SK-N-DZ (cell line): ENCODE results near the gene MTSS2.
"Not testable (repeated sequence)": the region's sequence is repeated elsewhere in the genome, so short reads cannot be mapped to it uniquely, and the experiment has no call there.

Experiments
- DNase-seq: peaks from one replicate; pipeline ENCODE4 v3.0.0-alpha.2; 2015; ENCODE audit warnings: low spot score

Gene MTSS2

DNA sequence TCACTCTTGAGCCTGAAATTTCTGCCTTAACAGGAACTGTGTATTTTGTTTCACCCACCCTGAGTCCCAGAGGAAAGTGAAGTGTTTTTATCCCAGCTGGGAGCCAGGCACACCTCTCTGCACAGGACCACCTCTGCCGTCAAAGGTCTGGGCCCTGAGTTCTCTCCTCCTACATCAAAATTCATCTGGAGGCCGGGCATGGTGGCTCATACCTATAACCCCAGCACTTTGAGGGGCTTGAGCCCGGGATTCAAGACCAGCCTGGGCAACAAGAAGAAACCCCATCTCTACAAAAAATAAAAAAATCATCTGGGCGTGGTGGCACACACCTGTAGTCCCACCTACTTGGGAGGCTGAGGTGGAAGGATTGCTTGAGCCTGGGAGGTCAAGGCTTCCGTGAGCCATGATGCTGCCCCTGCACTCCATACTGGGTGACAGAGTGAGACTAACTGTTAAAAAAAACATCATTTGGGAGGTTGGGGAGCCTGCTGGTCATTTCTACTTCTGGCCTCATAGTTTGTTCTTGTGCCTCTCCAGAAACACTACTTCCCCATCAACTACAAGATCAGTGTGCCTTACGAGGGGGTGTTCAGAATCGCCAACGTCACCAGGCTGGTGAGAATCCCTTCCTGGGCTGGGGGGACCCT, 29.7 kb downstream of the MTSS2 start:
- no peak for DNase-seq

DNA sequence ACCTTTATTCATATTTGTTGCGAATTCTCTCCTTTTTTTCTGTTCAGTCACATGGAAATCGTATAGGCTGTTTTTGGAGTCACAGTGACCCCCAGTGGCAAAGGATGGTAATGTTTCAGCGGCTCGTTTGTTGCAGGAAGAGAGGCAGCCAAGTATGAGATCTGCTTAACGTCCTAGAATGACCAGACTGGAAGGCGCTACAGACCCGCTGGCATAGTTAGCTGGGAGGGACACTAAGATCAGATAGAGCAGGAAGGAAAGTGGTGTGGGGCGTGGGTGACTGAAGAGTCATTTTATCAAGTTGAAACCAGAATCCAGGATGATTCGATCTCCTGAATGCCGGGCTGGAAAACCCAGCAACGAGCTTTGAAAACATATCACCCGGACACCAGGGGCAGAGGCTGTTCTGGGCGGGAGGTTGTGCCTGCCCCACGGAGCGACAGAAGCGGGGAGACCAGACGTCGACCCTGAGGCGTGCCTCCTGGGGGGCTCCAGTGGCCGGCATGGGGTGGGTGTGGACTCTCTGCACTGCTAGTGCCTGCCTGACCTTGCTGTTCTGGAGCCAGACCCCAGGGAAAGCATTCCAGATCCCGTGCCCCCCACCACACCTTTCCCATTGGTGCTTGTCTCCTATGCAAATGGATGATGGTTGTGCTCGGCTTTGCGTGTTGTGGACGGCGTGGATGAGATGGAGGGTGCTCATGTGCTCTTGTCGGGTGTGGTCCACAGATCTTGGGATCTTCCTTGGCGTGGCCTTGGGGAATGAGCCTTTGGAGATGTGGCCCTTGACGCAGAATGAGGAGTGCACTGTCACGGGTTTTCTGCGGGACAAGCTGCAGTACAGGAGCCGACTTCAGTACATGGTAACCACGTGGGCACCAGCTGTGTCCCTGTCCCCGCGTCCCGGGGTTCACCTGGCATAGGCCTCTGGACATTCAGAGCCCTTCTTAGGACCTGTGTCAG, 31.8 kb downstream of the MTSS2 start:
- peak; percentile 87 for DNase-seq

DNA sequence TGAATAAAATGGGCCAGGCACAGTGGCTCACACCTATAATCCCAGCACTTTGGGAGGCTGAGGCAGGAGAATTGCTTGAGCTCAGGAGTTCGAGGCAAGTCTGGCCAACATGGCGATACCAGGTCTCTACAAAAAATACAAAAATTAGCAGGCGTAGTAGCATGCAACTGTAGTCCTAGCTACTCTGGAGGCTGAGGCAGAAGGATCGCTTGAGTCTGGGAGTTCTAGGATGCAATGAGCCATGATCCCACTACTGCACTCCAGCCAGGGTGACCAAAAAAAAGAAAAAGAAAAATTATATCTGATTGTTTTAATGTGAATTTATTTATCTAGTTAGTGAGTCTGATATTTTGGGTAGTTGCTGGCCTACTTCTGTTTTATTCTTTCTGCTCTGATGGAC, 32.4 kb downstream of the MTSS2 start:
- DNase-seq = no peak

DNA sequence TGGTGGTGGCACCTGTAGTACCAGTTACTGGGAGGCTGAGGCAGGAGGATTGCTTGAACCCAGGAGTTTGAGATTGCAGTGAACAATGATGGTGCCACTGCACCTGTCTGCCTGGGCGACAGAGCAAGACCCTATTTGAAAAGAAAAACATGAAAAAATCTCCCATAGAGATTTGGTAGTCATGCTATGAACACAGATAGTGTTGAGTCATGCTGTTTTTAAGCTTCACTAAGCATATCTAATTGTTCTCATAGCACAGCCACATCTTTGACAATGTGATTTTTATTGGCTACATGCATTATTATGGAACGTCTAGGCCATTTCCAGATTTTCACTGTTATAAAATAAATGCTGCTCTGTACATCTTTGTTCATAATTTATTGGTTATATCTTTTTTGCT, 33.5 kb downstream of the MTSS2 start:
- DNase-seq = no peak

DNA sequence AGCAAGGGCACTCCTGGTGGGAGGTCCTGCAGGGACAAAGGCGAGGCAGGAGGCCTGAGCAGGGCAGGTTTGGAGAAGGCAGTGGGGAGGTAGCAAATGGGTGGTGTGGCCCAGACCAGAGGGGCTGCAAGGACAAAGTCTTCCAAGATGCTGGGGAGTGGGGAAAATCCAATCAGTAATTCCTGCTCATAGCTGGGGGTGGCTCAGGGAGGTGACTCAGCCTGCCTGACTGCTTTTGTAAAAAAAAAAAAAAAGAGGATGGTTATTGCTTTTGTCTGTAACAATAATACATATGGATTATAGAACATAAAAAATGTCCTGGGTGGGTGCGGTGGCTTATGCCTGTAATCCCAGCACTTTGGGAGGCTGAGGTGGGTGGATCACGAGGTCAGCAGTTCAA, 34.3 kb downstream of the MTSS2 start:
- DNase-seq = no peak

DNA sequence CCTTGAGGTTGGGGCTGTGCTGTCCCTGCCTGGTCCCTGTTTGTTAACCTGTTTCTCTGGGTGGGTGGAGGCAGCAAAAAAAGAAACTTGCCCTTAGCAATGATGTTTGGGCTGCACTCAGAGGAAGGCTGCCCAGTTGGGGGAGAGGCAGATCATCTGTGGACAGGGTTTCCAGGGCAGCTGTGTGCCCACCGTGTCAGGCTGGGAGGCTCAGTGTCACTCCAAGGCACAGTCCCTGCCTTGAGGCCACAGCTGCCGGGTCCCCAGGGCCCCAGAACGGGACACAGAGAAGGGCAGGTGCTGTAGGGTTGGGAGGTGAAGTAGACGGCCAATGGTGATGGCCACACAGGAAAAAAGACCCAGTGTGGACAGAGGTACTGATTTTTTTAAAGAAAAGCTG, 35.6 kb downstream of the MTSS2 start:
- no peak for DNase-seq

DNA sequence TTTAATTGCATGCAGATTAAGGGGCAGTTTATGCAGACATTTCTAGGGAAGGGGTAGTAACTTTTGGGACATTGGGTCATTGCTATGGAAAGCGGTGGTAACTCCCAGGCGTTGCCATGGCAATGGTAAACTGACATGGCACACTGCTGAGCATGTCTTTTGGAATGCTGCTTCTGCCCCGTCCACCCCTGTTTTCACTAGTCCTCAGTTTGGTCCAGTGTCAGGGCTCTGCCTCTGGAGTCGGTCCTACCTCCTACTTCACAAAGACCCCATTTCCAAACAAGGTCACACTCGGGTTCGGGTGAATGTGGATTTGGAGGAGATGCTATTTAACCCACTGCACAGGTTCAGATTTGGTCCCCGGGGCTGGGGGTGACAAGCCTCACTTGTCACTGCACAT, 36.6 kb downstream of the MTSS2 start:
- no peak for DNase-seq

DNA sequence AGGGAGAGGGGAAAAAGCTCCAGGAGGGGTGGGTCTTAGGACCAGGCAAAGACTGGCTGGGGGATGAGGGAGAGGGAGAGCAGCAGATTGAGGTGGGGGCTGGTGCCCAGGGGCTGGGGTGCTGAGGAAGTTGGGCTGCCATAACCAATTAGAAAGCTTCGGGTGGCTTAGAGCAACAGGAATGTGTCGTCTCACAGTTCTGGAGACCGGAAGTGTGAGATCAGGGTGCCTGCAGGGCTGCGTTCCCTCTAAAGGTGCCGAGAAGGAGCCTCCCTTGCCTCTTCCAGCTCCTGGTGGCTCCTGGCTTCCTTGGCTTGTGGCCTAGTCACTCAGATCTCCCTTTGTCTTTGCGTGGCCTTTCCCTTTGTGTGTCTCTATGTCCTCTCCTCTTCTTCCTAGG, 37.2 kb downstream of the MTSS2 start:
- no peak for DNase-seq

DNA sequence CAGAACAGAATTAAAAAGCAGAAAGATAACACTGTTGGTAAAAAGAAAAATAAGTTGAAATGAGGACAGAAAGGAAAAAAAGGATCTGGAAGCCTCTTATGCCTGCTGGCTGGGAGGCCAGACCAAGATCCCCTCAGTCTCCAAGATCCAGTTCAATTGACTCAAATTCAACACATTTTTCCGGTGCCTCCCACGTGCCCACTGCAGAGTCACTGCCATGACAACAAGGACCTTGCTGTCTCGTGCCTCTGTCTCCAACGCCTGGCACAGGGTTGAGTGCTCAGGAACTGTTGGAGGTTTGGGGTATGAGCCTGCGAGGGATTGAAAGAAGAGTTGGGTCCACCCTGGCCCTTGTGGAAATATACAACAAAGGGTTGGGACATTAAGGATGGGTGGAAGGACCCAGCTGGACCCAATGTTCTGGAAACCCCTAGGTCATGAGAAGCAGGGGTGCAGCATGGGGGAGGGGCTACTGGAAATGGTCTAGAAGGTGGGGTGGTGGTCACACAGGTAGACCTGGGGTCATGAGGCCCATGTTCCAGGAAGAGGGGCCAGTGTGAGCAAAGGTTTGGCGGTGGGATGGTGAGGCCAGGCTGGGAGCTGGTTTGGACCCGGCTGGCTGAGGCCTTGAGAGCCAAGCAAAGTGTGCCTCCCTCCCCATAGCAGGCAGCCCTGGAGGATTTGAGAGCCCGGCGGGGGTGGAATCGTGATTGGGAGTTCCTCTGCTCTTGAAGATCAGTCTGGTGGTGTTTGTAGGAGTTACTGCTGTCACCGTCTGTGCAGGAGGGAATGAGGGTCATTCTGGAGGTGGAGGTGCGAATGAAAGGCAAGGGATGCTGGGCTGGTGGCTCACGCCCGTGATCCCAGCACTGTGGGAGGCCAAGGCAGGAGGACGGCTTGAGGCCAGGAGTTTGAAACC, 38.2 kb downstream of the MTSS2 start:
- DNase-seq = no peak

DNA sequence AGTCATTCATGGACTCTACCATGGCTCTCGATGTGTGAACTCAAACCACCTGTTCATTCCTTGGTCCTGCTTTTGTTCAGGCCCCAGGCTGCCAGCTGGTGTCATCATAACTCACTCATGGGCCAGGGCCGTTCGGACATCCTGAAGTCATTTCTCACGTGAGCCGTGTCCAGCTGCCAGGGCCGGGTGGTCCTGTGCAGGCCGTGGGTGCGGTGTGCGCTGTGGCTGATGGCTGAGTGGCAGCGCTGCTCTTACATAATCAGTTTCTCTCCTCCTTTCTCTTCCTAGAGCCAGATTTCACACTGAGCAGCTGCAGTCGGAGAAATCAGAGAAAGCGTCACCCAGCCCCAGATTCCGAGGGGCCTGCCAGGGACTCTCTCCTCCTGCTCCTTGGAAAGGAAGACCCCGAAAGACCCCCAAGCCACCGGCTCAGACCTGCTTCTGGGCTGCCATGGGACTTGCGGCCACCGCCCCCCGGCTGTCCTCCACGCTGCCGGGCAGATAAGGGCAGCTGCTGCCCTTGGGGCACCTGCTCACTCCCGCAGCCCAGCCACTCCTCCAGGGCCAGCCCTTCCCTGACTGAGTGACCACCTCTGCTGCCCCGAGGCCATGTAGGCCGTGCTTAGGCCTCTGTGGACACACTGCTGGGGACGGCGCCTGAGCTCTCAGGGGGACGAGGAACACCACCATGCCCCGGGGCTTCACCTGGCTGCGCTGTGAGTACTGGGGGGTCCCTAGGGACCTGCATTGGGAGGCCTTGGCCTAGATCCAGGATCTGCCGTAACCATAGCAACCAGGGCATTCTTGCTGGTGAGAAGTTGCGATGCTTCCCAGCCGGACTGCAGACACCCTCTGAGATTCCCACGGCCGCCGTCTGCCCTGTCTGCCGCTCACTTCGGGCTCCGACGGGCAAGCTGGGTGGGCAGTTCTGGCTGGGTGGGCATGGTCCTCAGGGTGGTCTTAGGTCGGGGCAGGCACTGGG, 39.3 kb downstream of the MTSS2 start, which contains the start of gene IL34:
IL34 (plus strand) TSS at position 300 of the 982 bp plus-strand sequence; CDS start at position 689, 389 bp downstream.
- peak; percentile 77 for DNase-seq

DNA sequence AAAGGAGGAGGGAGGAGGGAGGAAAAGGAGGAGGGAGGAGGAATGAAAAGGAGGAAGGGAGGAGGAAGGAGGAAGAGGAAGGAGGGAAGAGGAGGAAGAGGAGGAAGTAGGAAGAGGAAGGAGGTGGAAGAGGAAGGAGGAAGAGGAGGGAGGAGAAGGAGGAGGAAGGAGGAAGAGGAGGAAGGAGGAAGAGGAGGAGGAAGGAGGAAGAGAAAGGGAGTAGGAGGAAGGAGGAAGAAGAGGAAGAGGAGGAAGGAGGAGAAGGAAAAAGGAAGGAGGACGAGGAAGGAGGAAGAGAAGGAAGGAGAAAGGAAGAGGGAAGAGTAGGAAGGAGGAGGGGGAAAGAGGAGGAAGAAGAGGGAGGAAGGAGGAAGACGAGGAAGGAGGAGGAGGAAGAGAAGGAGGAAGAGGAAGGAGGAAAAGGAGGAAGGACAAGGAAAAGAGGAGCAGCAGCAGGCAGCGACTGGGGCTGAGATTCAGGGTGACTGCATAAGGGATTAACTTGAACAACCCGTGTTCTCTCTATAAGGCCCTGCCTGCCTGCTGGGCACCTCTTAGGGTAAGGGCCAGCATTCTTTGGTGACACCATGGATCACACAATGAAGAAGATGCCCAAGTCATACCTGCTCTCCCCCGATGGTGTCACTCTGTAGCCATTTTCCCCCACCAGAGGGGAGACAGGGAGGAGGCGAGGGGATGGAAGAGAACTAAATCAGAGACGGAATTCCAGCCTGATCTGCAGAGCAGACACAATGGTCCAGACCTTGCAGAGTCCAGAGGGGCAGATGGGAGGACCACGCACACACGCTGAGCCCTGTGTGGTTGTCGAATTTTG, 40.9 kb downstream of the MTSS2 start:
- no peak for DNase-seq

DNA sequence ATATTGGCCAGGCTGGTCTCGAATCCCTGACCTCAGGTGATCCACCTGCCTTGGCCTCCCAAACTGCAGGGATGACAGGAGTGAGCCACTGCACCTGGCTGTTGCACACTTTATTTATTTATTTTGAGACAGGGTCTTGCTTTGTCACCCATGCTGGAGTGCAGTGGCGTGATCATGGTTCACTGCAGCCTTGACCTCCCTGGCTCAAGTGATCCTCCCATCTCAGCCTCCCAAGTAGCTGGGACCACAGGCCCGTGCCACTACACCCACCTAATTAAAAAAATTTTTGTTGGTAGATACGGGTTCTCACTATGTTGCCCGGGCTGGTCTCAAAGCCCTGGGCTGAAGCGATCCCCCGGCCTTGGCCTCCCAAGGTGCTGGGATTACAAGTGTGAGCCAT, 42.6 kb downstream of the MTSS2 start:
- not testable (repeated sequence) for DNase-seq

DNA sequence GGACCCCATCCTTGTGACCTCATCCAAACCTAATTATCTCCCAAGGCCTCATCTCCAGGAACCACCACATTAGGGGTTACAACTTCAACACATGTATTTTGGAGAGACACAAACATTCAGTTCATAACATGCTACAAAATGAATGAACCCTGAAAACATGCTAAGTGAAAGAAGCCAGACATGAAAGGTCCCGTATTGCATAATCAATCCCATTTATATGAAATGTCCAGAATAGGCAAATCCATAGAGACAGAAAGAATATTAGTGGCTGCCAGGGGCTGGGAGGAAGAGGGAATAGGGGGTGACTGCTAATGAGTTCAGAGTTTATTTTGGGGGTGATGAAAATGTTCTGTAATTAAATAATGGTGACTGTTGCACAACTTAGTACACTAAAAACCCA, 43.2 kb downstream of the MTSS2 start:
- no peak for DNase-seq

DNA sequence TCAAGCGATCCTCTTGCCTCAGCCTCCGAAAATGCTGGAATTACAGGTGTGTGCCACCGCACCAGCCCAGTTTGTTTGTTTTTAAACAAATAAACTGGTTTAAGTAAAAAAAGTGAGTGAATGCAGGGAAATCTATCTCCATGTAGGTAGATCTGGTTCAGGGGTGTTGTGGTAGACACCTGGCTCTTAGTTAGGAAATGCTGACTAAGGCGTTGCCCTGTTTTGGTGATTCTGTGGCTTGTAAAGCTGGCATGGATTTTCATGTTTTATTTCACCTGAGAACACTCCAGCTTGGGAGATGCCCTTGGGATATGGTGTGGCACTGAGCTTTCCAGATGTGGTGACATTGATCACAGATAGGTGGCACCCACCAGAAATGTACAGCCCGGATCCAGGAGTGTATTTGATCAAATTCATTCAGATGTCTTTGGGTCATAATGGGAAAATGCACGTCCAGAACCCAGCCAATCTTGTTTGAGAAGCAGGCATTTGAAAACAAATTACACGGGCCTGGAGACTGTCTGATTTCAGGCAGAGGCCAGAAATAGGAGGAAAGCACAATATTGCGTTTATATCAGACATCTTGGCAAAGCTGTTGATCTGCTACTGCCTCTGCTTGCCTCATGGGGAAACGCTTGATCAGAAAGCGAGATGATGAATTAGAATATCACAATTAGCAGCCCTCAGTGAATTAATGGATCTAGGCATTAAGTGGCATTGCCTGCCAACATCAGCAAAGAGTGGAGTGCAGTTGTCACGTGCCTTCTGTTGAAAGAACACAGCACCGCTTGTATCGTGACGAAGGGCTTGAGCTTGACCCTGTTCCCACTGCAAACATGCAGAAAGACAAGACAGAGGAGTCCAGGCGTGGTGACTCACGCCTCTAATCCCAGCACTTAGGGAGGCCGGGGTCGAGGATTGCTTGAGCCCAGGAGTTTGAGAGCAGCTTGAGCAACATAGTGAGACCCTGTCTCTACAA, 46.8 kb downstream of the MTSS2 start:
- DNase-seq = no peak
